SH-SY5Y (cell line): ENCODE data around the gene CAMK2G.

Source experiments
- GATA2 ChIP-seq: IDR thresholded peaks from 2 replicates; pipeline ENCODE4 v1.6.1; 2011; ENCODE audit warnings: mild to moderate bottlenecking, low read depth, low read length
- GATA3 ChIP-seq: IDR thresholded peaks from 2 replicates; pipeline ENCODE4 v1.6.1; 2011; ENCODE audit warnings: low read depth, mild to moderate bottlenecking, low read length, moderate library complexity

- TF ChIP-seq GATA3 = no peak
- TF ChIP-seq GATA2 = no peak
Measured at GRCh38 chr10:73842349-73842748, 32.0 kb downstream of the CAMK2G start.
